ENCODE results near the gene EN2. TPM values are rescaled to one million over a fixed set of nuclear protein-coding genes. Genes with fewer than 3 reads are reported as not detected.

EN2 gene
- polyA plus RNA-seq, 2 of the 4 experiments (the other 2 are of a cell fraction), result 0.53 to 0.54 TPM

GRCh38 chr7:155452505-155453295 is 5.2 kb upstream of the EN2 start:
- WGBS (ENCODE audit: missing lambda C conversion rate), result 53% methylated on average over 5 of the region's 5 CpGs
- POLR2A ChIA-PET, result interaction anchor here (0.5 kb wide), 1 partner anchor 451 kb away, joined by 3 read pairs; no protein-coding TSS in a partner anchor
- no peak overlapping the region for H3K4me3 ChIP-seq

GRCh38 chr7:155453296-155454182 is 4.4 kb upstream of the EN2 start:
- TF ChIP-seq E2F6 (IDR thresholded peaks at IDR 0.05; ENCODE audit: borderline replicate concordance, low read depth) (no peak), JUN (IDR thresholded peaks at IDR 0.05) (no peak), KDM5A (IDR thresholded peaks at IDR 0.05) (no peak), POLR2AphosphoS2 (conservative IDR thresholded peaks at IDR 0.05; ENCODE audit: low read length) (no peak), FOSB (CRISPR knock-in tag; IDR thresholded peaks at IDR 0.05) (no peak), PHF8 (IDR thresholded peaks at IDR 0.05; ENCODE audit: borderline replicate concordance, low read depth) (no peak), EP300 (IDR thresholded peaks at IDR 0.05) (no peak), SREBF2 (IDR thresholded peaks at IDR 0.05) (no peak), CBX8 (IDR thresholded peaks at IDR 0.05) (no peak), FOSL2 (IDR thresholded peaks at IDR 0.05) (no peak), FOSL2 (CRISPR knock-in tag; IDR thresholded peaks at IDR 0.05) (no peak), CHD2 (IDR thresholded peaks at IDR 0.05; ENCODE audit: low read length, partially characterized antibody) (no peak), RNF2 (IDR thresholded peaks at IDR 0.05; ENCODE audit: borderline replicate concordance, low read depth) (no peak), KDM1A (IDR thresholded peaks at IDR 0.05; ENCODE audit: low read depth) (no peak), MAZ (IDR thresholded peaks at IDR 0.05; ENCODE audit: borderline replicate concordance, low read depth, low read length) (no peak)
- WGBS (ENCODE audit: missing lambda C conversion rate), result 44% methylated on average over 11 of the region's 57 CpGs

More at GRCh38 chr7:155452505-155453295, 5.2 kb upstream of the EN2 start:
- FAIRE-seq (no peak), DNase-seq (ENCODE audit: low read depth in 1 of 2, low spot score in 1 of 2) (no peak), ATAC-seq (no peak)
- Histone ChIP-seq H3K4me1 (peaks cover 16% of the 10 kb centered on the region; the same call in 2 of the 3 replicates), H3K4me2 (no peak overlapping the region), H3K9me3 (no peaks in the 10 kb centered on the region), H3K27ac (no peak overlapping the region)
- CTCF ChIA-PET, result interaction anchor here (1.3 to 1.5 kb wide), 2 partner anchors 14 to 82 kb away, joined by 3 read pairs; no protein-coding TSS in a partner anchor
- TF ChIP-seq FOSB (CRISPR knock-in tag; IDR thresholded peaks at IDR 0.05) (no peak), CHD4 (IDR thresholded peaks at IDR 0.05; ENCODE audit: borderline replicate concordance) (no peak), JUNB (IDR thresholded peaks at IDR 0.05) (no peak), FOSL2 (IDR thresholded peaks at IDR 0.05) (no peak), FOSL2 (CRISPR knock-in tag; IDR thresholded peaks at IDR 0.05) (no peak), ESRRA (IDR thresholded peaks at IDR 0.05; ENCODE audit: borderline replicate concordance, low read length) (no peak), KDM1A (IDR thresholded peaks at IDR 0.05; ENCODE audit: low read depth) (no peak), HOXB5 (CRISPR knock-in tag; IDR thresholded peaks at IDR 0.05) (no peak), SMC3 (IDR thresholded peaks at IDR 0.05) (no peak), ELK1 (IDR thresholded peaks at IDR 0.05; ENCODE audit: low read depth, low read length) (no peak), ATOH8 (CRISPR knock-in tag; IDR thresholded peaks at IDR 0.05; ENCODE audit: low read depth) (no peak), USF2 (IDR thresholded peaks at IDR 0.05) (no peak), HDAC2 (IDR thresholded peaks at IDR 0.05) (no peak), MYC (IDR thresholded peaks at IDR 0.05; ENCODE audit: borderline replicate concordance, low read length) (no peak), NPAS2 (CRISPR knock-in tag; IDR thresholded peaks at IDR 0.05; ENCODE audit: borderline replicate concordance) (no peak)

More at GRCh38 chr7:155453296-155454182, 4.4 kb upstream of the EN2 start:
- Histone ChIP-seq H3K27ac (no peak overlapping the region), H3K4me3 (peak overlapping the region; percentile 41), H3K4me2 (peak overlapping the region; percentile 91), H3K4me1 (peaks cover 21% of the 10 kb centered on the region; the same call in 2 of the 3 replicates), H3K9me3 (no peaks in the 10 kb centered on the region)
- no peak for FAIRE-seq
- ChIA-PET CTCF (interaction anchor here (1.3 to 1.5 kb wide), 2 partner anchors 13 to 81 kb away, joined by 3 read pairs; no protein-coding TSS in a partner anchor), POLR2A (interaction anchor here (0.5 kb wide), 1 partner anchor 451 kb away, joined by 3 read pairs; no protein-coding TSS in a partner anchor)
- no peak for DNase-seq (ENCODE audit: low read depth in 1 of 2, low spot score in 1 of 2)
- ATAC-seq, result no peak
